H1 (cell line): Measurements from ENCODE around the gene ELAVL1. TPM values are rescaled to one million over a fixed set of nuclear protein-coding genes. Genes with fewer than 3 reads are reported as not detected.

ENCODE experiments used
- CTCF ChIA-PET: fragments of 300-600 bp; sonication (Branson Sonifier 250); formaldehyde crosslinking; loops from one replicate; lab custom pipeline; 2021; ENCODE audit not compliant: partially characterized antibody; lab: Charles Lee
- POLR2A ChIA-PET: fragments of 300-600 bp; sonication (Branson Sonifier 250); formaldehyde crosslinking; loops from one replicate; lab custom pipeline; 2021; ENCODE audit warnings: inconsistent platforms; ENCODE audit not compliant: partially characterized antibody; lab: Charles Lee
- DNase-seq, 2 experiments: peaks; one replicate each; pipeline versions ENCODE4 v3.0.0 to v3.0.0-alpha.2; 2010 to 2022; ENCODE audit warnings: low spot score in 2 of 2, low read depth in 1 of 2, mixed read lengths in 1 of 2
- FAIRE-seq: peaks from 2 replicates; lab custom pipeline; 2011; peaks lifted over from hg19 to GRCh38; lab: Jason Lieb, UNC
- H2AFZ ChIP-seq: 2 replicates; pipeline ENCODE4 v1.8.1; 2012; ENCODE audit warnings: low read length, inconsistent platforms
- H2AK5ac ChIP-seq: 2 replicates; pipeline ENCODE4 v1.6.1; 2013; ENCODE audit warnings: low read depth, low read length
- H2BK120ac ChIP-seq: replicated peaks from 2 replicates; pipeline ENCODE3; 2013; ENCODE audit warnings: low read depth, low read length, inconsistent platforms
- H2BK12ac ChIP-seq: 2 replicates; pipeline ENCODE4 v1.6.1; 2013; ENCODE audit warnings: low read depth, low read length
- H2BK15ac ChIP-seq: 2 replicates; pipeline ENCODE4 v1.6.1; 2013; ENCODE audit warnings: low read length
- H2BK20ac ChIP-seq: 2 replicates; pipeline ENCODE4 v1.6.1; 2013; ENCODE audit warnings: low read length
- H2BK5ac ChIP-seq: 2 replicates; pipeline ENCODE4 v1.6.1; 2013; ENCODE audit warnings: low read depth, low read length
- H3K14ac ChIP-seq: 2 replicates; pipeline ENCODE4 v1.6.1; 2013; ENCODE audit warnings: inconsistent platforms; ENCODE audit not compliant: insufficient read length
- H3K18ac ChIP-seq: 2 replicates; pipeline ENCODE4 v1.6.1; 2013; ENCODE audit warnings: low read length; ENCODE audit errors: extremely low read depth
- H3K23ac ChIP-seq: 2 replicates; pipeline ENCODE4 v1.6.1; 2013; ENCODE audit warnings: inconsistent platforms; ENCODE audit not compliant: insufficient read length
- H3K23me2 ChIP-seq: 2 replicates; pipeline ENCODE4 v1.6.1; 2013; ENCODE audit warnings: low read depth, low read length
- H3K27ac ChIP-seq: 2 replicates; pipeline ENCODE4 v1.6.1; 2011; ENCODE audit warnings: low read depth, low read length, inconsistent platforms
- H3K27me3 ChIP-seq, 4 experiments: replicated peaks in 1 of 4; 1 replicate in 1 of 4; 2 replicates in 3 of 4; pipeline versions ENCODE4 v1.6.1 to v1.8.1; 2011 to 2013; ENCODE audit warnings: low read length in 3 of 4, mild to moderate bottlenecking in 3 of 4, inconsistent platforms in 2 of 4, mixed read lengths in 2 of 4, moderate library complexity in 1 of 4; ENCODE audit not compliant: control insufficient read depth in 3 of 4, insufficient read depth in 3 of 4; ENCODE audit errors: extremely low read depth in 1 of 4
- H3K36me3 ChIP-seq, 4 experiments: 2 replicates each; pipeline versions ENCODE4 v1.6.1 to v1.8.1; 2011 to 2013; ENCODE audit warnings: mild to moderate bottlenecking in 4 of 4, low read length in 3 of 4, moderate library complexity in 2 of 4, control low read depth in 1 of 4, inconsistent platforms in 1 of 4; ENCODE audit not compliant: insufficient read depth in 4 of 4, control insufficient read depth in 2 of 4
- H3K4ac ChIP-seq: replicated peaks from 2 replicates; pipeline ENCODE3; 2013; ENCODE audit warnings: low read length, low read depth, mixed read lengths, inconsistent platforms; ENCODE audit not compliant: insufficient read length
- H3K4me1 ChIP-seq, 4 experiments: replicated peaks in 1 of 4; 1 replicate in 1 of 4; 2 replicates in 3 of 4; pipeline versions ENCODE4 v1.6.1 to v1.8.1; 2011 to 2013; ENCODE audit warnings: low read length in 3 of 4, inconsistent platforms in 2 of 4, mixed read lengths in 1 of 4; ENCODE audit not compliant: insufficient read depth in 4 of 4, control insufficient read depth in 3 of 4
- H3K4me2 ChIP-seq, 2 experiments: 2 replicates each; pipeline versions ENCODE4 v1.6.1 to v1.8.1; 2011 to 2013; ENCODE audit warnings: low read depth in 2 of 2, low read length in 2 of 2, control low read depth in 1 of 2, inconsistent platforms in 1 of 2, mild to moderate bottlenecking in 1 of 2; ENCODE audit not compliant: insufficient read depth in 1 of 2
- H3K4me3 ChIP-seq, 4 experiments: fragments of 200-600, 300-600 bp in 1 of 4; sonication (generic), shearing (Covaris generic), sonication (Bioruptor Twin) in 1 of 4; 2 replicates each; pipeline versions ENCODE4 v1.5.1 to v1.8.1; 2011 to 2016; ENCODE audit warnings: low read length in 4 of 4, low read depth in 3 of 4, control low read depth in 2 of 4, inconsistent platforms in 2 of 4, mild to moderate bottlenecking in 2 of 4, mixed read lengths in 1 of 4, moderate library complexity in 1 of 4; ENCODE audit not compliant: insufficient read depth in 2 of 4; ENCODE audit errors: extremely low read depth in 1 of 4
- H3K56ac ChIP-seq: replicated peaks from 2 replicates; pipeline ENCODE3; 2013; ENCODE audit warnings: low read depth, mild to moderate bottlenecking, mixed read lengths, low read length, inconsistent platforms; ENCODE audit not compliant: insufficient read length
- H3K79me1 ChIP-seq: 2 replicates; pipeline ENCODE4 v1.6.1; 2013; ENCODE audit warnings: low read depth, low read length, control low read depth
- H3K79me2 ChIP-seq, 2 experiments: 2 replicates each; pipeline versions ENCODE4 v1.6.1 to v1.8.1; 2012 to 2013; ENCODE audit warnings: low read length in 2 of 2, mild to moderate bottlenecking in 2 of 2, inconsistent platforms in 1 of 2; ENCODE audit not compliant: insufficient read depth in 2 of 2, control insufficient read depth in 1 of 2
- H3K9ac ChIP-seq, 4 experiments: replicated peaks in 1 of 4; 1 replicate in 1 of 4; 2 replicates in 3 of 4; pipeline versions ENCODE4 v1.6.1 to v1.8.1; 2011 to 2013; ENCODE audit warnings: low read depth in 3 of 4, low read length in 3 of 4, control low read depth in 2 of 4, mild to moderate bottlenecking in 2 of 4, moderate library complexity in 2 of 4, inconsistent platforms in 1 of 4; ENCODE audit errors: extremely low read depth in 1 of 4
- H3K9me3 ChIP-seq, 2 experiments: 2 replicates each; pipeline versions ENCODE4 v1.6.1 to v1.8.1; 2012 to 2013; ENCODE audit warnings: mild to moderate bottlenecking in 2 of 2, moderate library complexity in 2 of 2, control low read depth in 1 of 2, inconsistent platforms in 1 of 2, low read depth in 1 of 2, low read length in 1 of 2, mixed read lengths in 1 of 2; ENCODE audit not compliant: insufficient read depth in 2 of 2
- H4K20me1 ChIP-seq, 2 experiments: replicated peaks in 1 of 2; 2 replicates each; pipeline versions ENCODE3 to v1.8.1; 2011 to 2013; ENCODE audit warnings: inconsistent platforms in 2 of 2, low read length in 2 of 2, mild to moderate bottlenecking in 1 of 2; ENCODE audit not compliant: insufficient read depth in 2 of 2, control insufficient read depth in 1 of 2
- H4K5ac ChIP-seq: 2 replicates; pipeline ENCODE4 v1.6.1; 2013; ENCODE audit warnings: low read length, low read depth, mixed read lengths, inconsistent platforms; ENCODE audit not compliant: insufficient read length
- H4K8ac ChIP-seq: 2 replicates; pipeline ENCODE4 v1.8.0; 2013; ENCODE audit warnings: mild to moderate bottlenecking, moderate library complexity, low read length, inconsistent platforms; ENCODE audit not compliant: insufficient read depth; ENCODE audit errors: extremely low read depth
- H4K91ac ChIP-seq: replicated peaks from 2 replicates; pipeline ENCODE3; 2013; ENCODE audit warnings: low read length, mixed read lengths, inconsistent platforms; ENCODE audit not compliant: insufficient read length
- ASH2L ChIP-seq: fragments of 200-600, 300-600 bp; sonication (generic); IDR thresholded peaks from one replicate; pipeline ENCODE4 v1.7.1; 2017; ENCODE audit warnings: low read length
- BRCA1 ChIP-seq: IDR thresholded peaks from 2 replicates; pipeline ENCODE4 v1.6.1; 2012; ENCODE audit warnings: low read depth, low read length, improper control_type of control experiment
- CTBP2 ChIP-seq: IDR thresholded peaks from 2 replicates; pipeline ENCODE4 v1.7.0; 2011; ENCODE audit warnings: borderline replicate concordance, mild to moderate bottlenecking, moderate library complexity, mixed read lengths, low read length; ENCODE audit not compliant: insufficient read depth, insufficient read length
- EZH2 ChIP-seq: fragments of 200-600 bp; sonication (generic); IDR thresholded peaks from 2 replicates; pipeline ENCODE4 v1.7.1; 2012; ENCODE audit warnings: low read depth, mild to moderate bottlenecking, moderate library complexity, low read length, inconsistent platforms; ENCODE audit not compliant: severe bottlenecking
- HDAC2 ChIP-seq, 2 experiments: fragments of 300-600 bp in 1 of 2; sonication (generic) in 1 of 2; IDR thresholded peaks; 2 replicates each; pipeline ENCODE4 v1.6.1; 2011 to 2012; ENCODE audit warnings: low read depth in 2 of 2, low read length in 2 of 2, mild to moderate bottlenecking in 2 of 2, moderate library complexity in 2 of 2, borderline replicate concordance in 1 of 2, inconsistent platforms in 1 of 2
- JUND ChIP-seq: IDR thresholded peaks from 2 replicates; pipeline ENCODE4 v1.6.1; 2011; ENCODE audit warnings: mild to moderate bottlenecking, improper control_type of control experiment, low read length
- POLR2A ChIP-seq, 2 experiments: IDR thresholded peaks; 1 replicate in 1 of 2; 2 replicates in 1 of 2; pipeline ENCODE4 v1.6.1; 2011; ENCODE audit warnings: low read depth in 2 of 2, low read length in 2 of 2, mild to moderate bottlenecking in 2 of 2; ENCODE audit errors: control extremely low read depth in 1 of 2
- RFX5 ChIP-seq: IDR thresholded peaks from 2 replicates; pipeline ENCODE4 v1.6.1; 2011; ENCODE audit warnings: low read depth, low read length, improper control_type of control experiment, borderline replicate concordance
- SP1 ChIP-seq: IDR thresholded peaks from 2 replicates; pipeline ENCODE4 v1.6.1; 2011; ENCODE audit warnings: low read depth, low read length
- TAF7 ChIP-seq: optimal IDR thresholded peaks from 2 replicates; pipeline ENCODE3; 2011; ENCODE audit warnings: low read depth, mild to moderate bottlenecking, inconsistent platforms, low read length, moderate library complexity, borderline replicate concordance
- TCF12 ChIP-seq: IDR thresholded peaks from 2 replicates; pipeline ENCODE4 v1.6.1; 2011; ENCODE audit warnings: low read depth, mild to moderate bottlenecking, low read length
- USF2 ChIP-seq: IDR thresholded peaks from 2 replicates; pipeline ENCODE4 v1.6.1; 2011; ENCODE audit warnings: low read length, improper control_type of control experiment
- WGBS, 2 experiments: shearing (Covaris generic) in 1 of 2; methylation state at CpG; one replicate each; pipeline versions ENCODE4 v1.1.6 to v1.1.7; 2013 to 2015; ENCODE audit warnings: low lambda C conversion rate in 2 of 2, mixed read lengths in 2 of 2, inconsistent platforms in 1 of 2, low coverage in 1 of 2, missing lambda C conversion rate in 1 of 2; ENCODE audit not compliant: insufficient replicate concordance in 2 of 2, insufficient coverage in 1 of 2, insufficient read length in 1 of 2; ENCODE audit errors: extremely low coverage in 1 of 2, missing lambda C conversion rate in 1 of 2; 5-methylcytosine and 5-hydroxymethylcytosine counted together
- polyA plus RNA-seq, 7 experiments: library from polyadenylated mRNA; depleted of rRNA in 3 of 7; stranded (reverse) in 5 of 7; unstranded in 2 of 7; fragments of >200 nt in 5 of 7; fragments of 200-250 nt in 2 of 7; gene quantifications; 1 replicate in 5 of 7; 2 replicates in 1 of 7; 4 replicates in 1 of 7; pipeline versions ENCODE4 v1.2.1 to v1.2.3, GENCODE V29; 2011 to 2013; ENCODE audit warnings: missing spikeins in 2 of 7, mixed read lengths in 2 of 7
- total RNA-seq: library from RNA; stranded (reverse); fragmentation: NEBNext Ultra II Directional; extraction: Animal tissue kit (Norgen Biotek cat#: 25700); gene quantifications from 2 replicates; pipeline ENCODE4 v1.2.1, GENCODE V29; 2021

Gene ELAVL1
- total and polyA plus RNA-seq, 2 of the 8 experiments (the other 6 are each of a cell fraction or from before 2014, with no cell fraction given): 56.7 to 163 TPM

- H2AFZ ChIP-seq: no peak overlapping the region
- H3K79me1 ChIP-seq: peaks cover 13% of the 10 kb centered on the region
- H3K23ac ChIP-seq: no peak overlapping the region
- H4K20me1 ChIP-seq: peaks cover 21 to 47% of the 10 kb centered on the region in 2 experiments
- H3K36me3 ChIP-seq: peaks cover 28 to 74% (median 53%) of the 10 kb centered on the region in 4 experiments
- no peak overlapping the region for H2BK15ac ChIP-seq
- no peak overlapping the region for H4K91ac ChIP-seq
- H3K14ac ChIP-seq: no peak overlapping the region
- 94% methylated on average over 15 of the region's 15 CpGs; no CpG with 5 or more reads in 1 of the 2 experiments for WGBS, 2 experiments
- no peaks in the 10 kb centered on the region for H3K9me3 ChIP-seq
- H3K4ac ChIP-seq: no peak overlapping the region
- no peak overlapping the region for H3K4me2 ChIP-seq
- no peak overlapping the region for H2AK5ac ChIP-seq
- no peak overlapping the region; a peak in 1 of 8 replicates for H3K4me3 ChIP-seq
- FAIRE-seq (no peak), DNase-seq (no peak)
- no peak overlapping the region for H2BK120ac ChIP-seq
- H2BK20ac ChIP-seq: no peak overlapping the region
- H3K23me2 ChIP-seq: no peaks in the 10 kb centered on the region
- H3K9ac ChIP-seq: no peak overlapping the region
- POLR2A ChIA-PET: interaction anchor here (0.6 to 1.4 kb wide), 3 partner anchors 10 to 41 kb away, joined by 3 to 5 read pairs (median 3); partner anchors contain the start of gene TIMM44
- H3K27me3 ChIP-seq: no peaks in the 10 kb centered on the region
- H2BK12ac ChIP-seq: no peak overlapping the region
- H3K56ac ChIP-seq: no peak overlapping the region
- no peak overlapping the region for H3K18ac ChIP-seq
- H4K5ac ChIP-seq: no peak overlapping the region
- H3K79me2 ChIP-seq: no peaks in the 10 kb centered on the region; a peak in 1 of 4 replicates
- no peaks in the 10 kb centered on the region for H3K4me1 ChIP-seq
- CTCF ChIA-PET: interaction anchor here (1.1 to 1.2 kb wide), 3 partner anchors 13 to 33 kb away, joined by 3 to 4 read pairs (median 4); partner anchors contain the start of gene TIMM44
- no peak overlapping the region for H2BK5ac ChIP-seq
- H4K8ac ChIP-seq: no peak overlapping the region
- H3K27ac ChIP-seq: no peak overlapping the region
- TF ChIP-seq BRCA1 (no peak), HDAC2 (IDR thresholded peaks at IDR 0.05; ENCODE audit: borderline replicate concordance in 1 of 2, low read depth in 2 of 2, low read length in 2 of 2) (no peak), RFX5 (no peak), ASH2L (no peak), CTBP2 (no peak), TCF12 (no peak), USF2 (no peak), EZH2 (no peak), SP1 (no peak), POLR2A (IDR thresholded peaks at IDR 0.05; ENCODE audit: control extremely low read depth in 1 of 2, low read depth in 2 of 2, low read length in 2 of 2) (no peak), JUND (no peak), TAF7 (no peak)
Observed at GRCh38 chr19:7977021-7977722, 28.3 kb downstream of the ELAVL1 start.
